ENCODE results near the gene LRBA.

- no peak for TF ChIP-seq CTCF (IDR thresholded peaks at IDR 0.05)
- TF ChIP-seq POLR2A (IDR thresholded peaks at IDR 0.05; ENCODE audit: low read depth), result no peak
These were observed 160.5 kb downstream of the LRBA start for GRCh38 chr4:150854600-150854999.
